ENCODE data around the gene TWNK. TPM values are rescaled to one million over a fixed set of nuclear protein-coding genes. Genes with fewer than 3 reads are reported as not detected.

Gene TWNK
- total and polyA plus RNA-seq, 9 of the 15 experiments (the other 6 are each of a cell fraction or from before 2014, with no cell fraction given) = 11.6 to 34.7 (median 17.4) TPM

DNA sequence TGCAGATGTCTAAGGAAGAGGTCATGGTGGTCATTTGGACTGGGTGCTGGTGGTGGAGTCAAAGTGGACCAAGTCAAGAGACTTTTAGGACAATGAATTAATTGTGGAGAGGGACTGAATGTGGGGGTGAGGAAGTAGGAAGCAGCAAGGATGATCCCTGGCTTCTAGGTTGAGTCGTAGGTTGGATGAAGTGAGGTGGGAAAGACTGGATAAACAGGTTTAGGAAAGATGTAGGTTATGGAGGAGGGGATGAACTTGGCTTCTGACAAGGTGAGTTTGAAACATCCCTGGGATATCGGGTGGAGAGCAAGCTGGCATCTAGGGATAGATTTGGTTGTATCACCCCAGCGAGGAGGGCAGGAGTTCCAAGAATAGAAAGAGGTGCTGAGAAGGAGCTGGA, 10.4 kb upstream of the TWNK start (continued):
- TF ChIP-seq EP300 (IDR thresholded peaks at IDR 0.05; ENCODE audit: low read length) = no peak
- TF ChIP-seq ZNF224 (CRISPR knock-in tag; IDR thresholded peaks at IDR 0.05) = no peak
- TF ChIP-seq FOXA1 (IDR thresholded peaks at IDR 0.05; ENCODE audit: borderline replicate concordance) = no peak
- TF ChIP-seq ETV5 (CRISPR knock-in tag; IDR thresholded peaks at IDR 0.05; ENCODE audit: low read depth) = no peak

DNA sequence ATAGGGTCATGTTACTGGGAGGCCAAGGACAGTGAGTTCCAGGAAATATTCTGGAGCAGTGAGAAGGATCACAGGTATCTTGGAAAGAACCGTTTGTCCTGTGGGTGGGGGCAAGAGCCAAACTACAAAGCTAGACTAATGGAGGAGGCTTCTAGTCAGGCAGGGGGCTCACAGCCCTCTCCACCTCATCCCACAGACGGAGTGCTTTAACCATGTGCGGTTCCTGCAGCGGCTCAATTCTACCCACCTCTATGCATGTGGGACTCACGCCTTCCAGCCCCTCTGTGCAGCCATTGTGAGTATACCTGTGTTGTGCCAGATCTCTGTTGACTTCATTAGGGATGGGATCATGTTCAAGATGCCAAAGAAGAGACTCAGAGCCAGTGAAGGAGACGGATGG, 9.9 kb upstream of the TWNK start:
- POLR2A ChIA-PET = interaction anchor here (0.6 kb wide), 1 partner anchor 33 kb away, joined by 3 read pairs; no protein-coding TSS in a partner anchor
- Histone ChIP-seq H2AFZ (ENCODE audit: low read depth, low read length) (no peak overlapping the region), H3K9me1 (ENCODE audit: control insufficient read depth, insufficient read depth, low read length) (no peaks in the 10 kb centered on the region), H3K79me2 (ENCODE audit: control insufficient read depth, insufficient read depth, low read length) (no peaks in the 10 kb centered on the region), H3K27me3 (ENCODE audit: control insufficient read depth in 2 of 2, insufficient read depth in 2 of 2, low read length in 2 of 2) (no peaks in the 10 kb centered on the region), H3K4me1 (replicated peaks in 1 of 2; ENCODE audit: control insufficient read depth in 2 of 2, insufficient read depth in 2 of 2, low read length in 2 of 2) (peaks cover 0 to 4% of the 10 kb centered on the region in 2 experiments; a peak in 2 of 5 replicates), H4K20me1 (replicated peaks; ENCODE audit: control insufficient read depth, insufficient read depth, low read length) (no peaks in the 10 kb centered on the region; the same call in 1 of the 2 replicates), H3K27ac (ENCODE audit: extremely low read depth, low read depth, low read length) (no peak overlapping the region), H3K4me3 (no peak overlapping the region), H3K36me3 (ENCODE audit: control insufficient read depth, insufficient read depth, low read length) (peaks cover 10% of the 10 kb centered on the region; the same call in 1 of the 3 replicates), H3K9ac (ENCODE audit: insufficient read depth in 1 of 2, low read depth in 2 of 2, low read length in 2 of 2) (no peak overlapping the region), H3K9me3 (replicated peaks; ENCODE audit: control insufficient read depth, insufficient read depth, low read depth, low read length) (no peaks in the 10 kb centered on the region), H3K4me2 (ENCODE audit: insufficient read depth, low read length) (no peak overlapping the region)
- intact Hi-C loops (cut with micrococcal nuclease) (no loop called here), in situ Hi-C loops (cut with MboI) (loop anchor here (25.0 kb wide), 1 partner anchor 1060 kb away; no protein-coding TSS in a partner anchor)
- CTCF ChIA-PET (ENCODE audit: low intra/inter-chr PET ratio) = no interaction called here
- no peak for FAIRE-seq
- DNase-seq (ENCODE audit: extremely low read depth in 1 of 4, low spot score in 3 of 4) = no peak
- no TSS peak for BruUV-seq (replicated peaks)
- no peak for ATAC-seq
- 71% methylated on average over 5 of the region's 6 CpGs for WGBS (ENCODE audit: insufficient coverage, low coverage, missing lambda C conversion rate)
- TF ChIP-seq HCFC1 (IDR thresholded peaks at IDR 0.05; ENCODE audit: low read depth, low read length) = no peak
- no peak for TF ChIP-seq RUNX1 (IDR thresholded peaks at IDR 0.05; ENCODE audit: low read depth)
- TF ChIP-seq SAFB (IDR thresholded peaks at IDR 0.05; ENCODE audit: borderline replicate concordance, low read depth, low read length) = no peak
- no peak for TF ChIP-seq ZC3H8 (IDR thresholded peaks at IDR 0.05)
- TF ChIP-seq REST (IDR thresholded peaks at IDR 0.05; ENCODE audit: borderline replicate concordance) = no peak
- TF ChIP-seq REST (CRISPR knock-in tag; IDR thresholded peaks at IDR 0.05; ENCODE audit: low read depth) = no peak
- no peak for TF ChIP-seq CBX1 (IDR thresholded peaks at IDR 0.05; ENCODE audit: low read depth)
- TF ChIP-seq NR2F6 (CRISPR knock-in tag; IDR thresholded peaks at IDR 0.05) = no peak
- TF ChIP-seq MCM3 (IDR thresholded peaks at IDR 0.05) = no peak
- TF ChIP-seq TBP (optimal IDR thresholded peaks at IDR 0.05; ENCODE audit: low read depth, low read length) = no peak
- TF ChIP-seq ZNF764 (CRISPR knock-in tag; IDR thresholded peaks at IDR 0.05; ENCODE audit: low read depth) = no peak

All from K562 (cell line).